Left lung (tissue), 10 donors: ENCODE results near the gene HNRNPU. TPM values are rescaled to one million over a fixed set of nuclear protein-coding genes. Genes with fewer than 3 reads are reported as not detected.
A peak's percentile ranks its signal among the peaks of the same experiment; 100 is the strongest.

ENCODE experiments used
- ATAC-seq: fragments of 200-7000 bp; cut with Tn5 transposase; one replicate; pipeline ENCODE4 v1.9.1; 2020; ENCODE audit warnings: moderate library complexity
- DNase-seq, 4 donors: peaks; one replicate each; pipeline ENCODE4 v3.0.0-alpha.2; 2013 to 2020
- H3K27ac ChIP-seq, 2 donors: fragments of 200-600 bp; sonication (generic) in 1 of 2; one replicate each; pipeline versions ENCODE4 v1.5.0 to v1.8.0; 2020 to 2021
- H3K27me3 ChIP-seq, 2 donors: fragments of 200-600 bp; sonication (generic) in 1 of 2; one replicate each; pipeline versions ENCODE4 v1.5.0 to v1.8.0; 2020 to 2021
- H3K36me3 ChIP-seq, 2 donors: fragments of 200-600 bp; sonication (generic) in 1 of 2; one replicate each; pipeline versions ENCODE4 v1.5.0 to v1.8.0; 2020 to 2021
- H3K4me1 ChIP-seq, 2 donors: fragments of 200-600 bp; one replicate each; pipeline ENCODE4 v1.8.0; 2021
- H3K4me3 ChIP-seq, 2 donors: fragments of 200-600 bp; sonication (generic) in 1 of 2; one replicate each; pipeline versions ENCODE4 v1.5.0 to v1.8.0; 2020 to 2021; ENCODE audit warnings: mild to moderate bottlenecking in 1 of 2
- H3K9me3 ChIP-seq, 2 donors: fragments of 200-600 bp; sonication (generic) in 1 of 2; one replicate each; pipeline versions ENCODE4 v1.5.0 to v1.8.0; 2020 to 2021
- CTCF ChIP-seq, 2 donors: fragments of 200-600 bp; sonication (generic) in 1 of 2; IDR thresholded peaks; one replicate each; pipeline versions ENCODE4 v1.5.0 to v1.8.0; 2021; ENCODE audit warnings: antibody characterized with exemption in 2 of 2
- intact Hi-C, 2 donors: fragments of 100-400 bp; cut with DNase I; formaldehyde crosslinking; loops; one replicate each; pipeline versions ENCODE4 v1.11.2 to v1.14.2; 2022
- polyA plus RNA-seq, 6 donors: library from polyadenylated mRNA; unstranded; fragments of 120-200 nt; gene quantifications; one replicate each; pipeline ENCODE4 v1.2.1, GENCODE V29; 2013; ENCODE audit not compliant: insufficient read length in 6 of 6
- total RNA-seq, 2 donors: library from RNA; stranded (reverse); fragmentation: NEBNext Ultra II Directional; extraction: Animal tissue kit (Norgen Biotek cat#: 25700); gene quantifications; one replicate each; pipeline ENCODE4 v1.2.1, GENCODE V29; 2021
- donor health status: DM: no; HTN: yes; CAD: no.
- donor health status: DM: no; HTN: no; CAD: no.

The HNRNPU gene
- total and polyA plus RNA-seq, 8 donors = 248 to 663 (median 608) TPM

GRCh38 chr1:244863491-244864252, 671 bp downstream of the HNRNPU start:
- ATAC-seq = peak; percentile 6
- Histone ChIP-seq H3K27ac (peak overlapping the region; percentile 100), H3K9me3 (no peaks in the 10 kb centered on the region), H3K4me1 (peaks cover 32 to 49% of the 10 kb centered on the region in 2 donors), H3K4me3 (peak overlapping the region; percentile 95 to 98), H3K27me3 (no peaks in the 10 kb centered on the region), H3K36me3 (peaks cover 0 to 33% of the 10 kb centered on the region in 2 donors)
- peak in 2 of 4 donors; percentile 59 to 89 for DNase-seq
- TF ChIP-seq CTCF (IDR thresholded peaks at IDR 0.05) = no peak
- intact Hi-C loops = loop anchor here in 1 of 2 donors (10.0 kb wide), 1 partner anchor 101 kb away; a partner anchor contains a TSS

- Histone ChIP-seq H3K4me3 (peak overlapping the region; percentile 95 to 98), H3K27ac (peak overlapping the region; percentile 100), H3K4me1 (peaks cover 32 to 54% of the 10 kb centered on the region in 2 donors), H3K27me3 (no peaks in the 10 kb centered on the region), H3K36me3 (peaks cover 0 to 41% of the 10 kb centered on the region in 2 donors), H3K9me3 (no peaks in the 10 kb centered on the region)
- no peak for TF ChIP-seq CTCF (IDR thresholded peaks at IDR 0.05)
- ATAC-seq (peak; percentile 76), DNase-seq (peak; percentile 93 to 98 (median 97))
- intact Hi-C loops = loop anchor here in 1 of 2 donors (10.0 kb wide), 1 partner anchor 102 kb away; a partner anchor contains a TSS
Observed at GRCh38 chr1:244862699-244863490, 1.4 kb downstream of the HNRNPU start.

GRCh38 chr1:244862354-244862698, 2.0 kb downstream of the HNRNPU start:
- no peak for ATAC-seq

GRCh38 chr1:244861683-244862082, 2.7 kb downstream of the HNRNPU start:
- no peaks in the 10 kb centered on the region for H3K9me3 ChIP-seq
- H3K4me3 ChIP-seq = peak overlapping the region; percentile 95 to 98
- intact Hi-C loops = loop anchor here in 1 of 2 donors (10.0 kb wide), 1 partner anchor 103 kb away; a partner anchor contains a TSS
- no peaks in the 10 kb centered on the region for H3K27me3 ChIP-seq
- no peak for ATAC-seq
- no peak for TF ChIP-seq CTCF (IDR thresholded peaks at IDR 0.05)
- H3K4me1 ChIP-seq = peaks cover 32 to 66% of the 10 kb centered on the region in 2 donors
- H3K36me3 ChIP-seq = peaks cover 0 to 53% of the 10 kb centered on the region in 2 donors
- peak overlapping the region; percentile 100 for H3K27ac ChIP-seq
- DNase-seq = no peak

More at GRCh38 chr1:244862354-244862698, 2.0 kb downstream of the HNRNPU start:
- H3K27me3 ChIP-seq = no peaks in the 10 kb centered on the region
- DNase-seq = no peak
- no peak for TF ChIP-seq CTCF (IDR thresholded peaks at IDR 0.05)
- peak overlapping the region; percentile 95 to 98 for H3K4me3 ChIP-seq
- H3K4me1 ChIP-seq = peaks cover 32 to 59% of the 10 kb centered on the region in 2 donors
- intact Hi-C loops = loop anchor here in 1 of 2 donors (10.0 kb wide), 1 partner anchor 102 kb away; a partner anchor contains a TSS
- H3K27ac ChIP-seq = peak overlapping the region; percentile 100
- peaks cover 0 to 47% of the 10 kb centered on the region in 2 donors for H3K36me3 ChIP-seq
- no peaks in the 10 kb centered on the region for H3K9me3 ChIP-seq
